NCI-H748 treated with DMSO at 0.1 percent for 48 hours (cell line): ENCODE results near the gene FAM181A.

Experiments
- DNase-seq: peaks from one replicate; lab custom pipeline; 2025; lab: John Stamatoyannopoulos, UW

Gene FAM181A

GRCh38 chr14:93978735-93979134, 51.6 kb downstream of the FAM181A start:
- no peak for DNase-seq
